ENCODE measurements around the gene ICAM1. TPM values are rescaled to one million over a fixed set of nuclear protein-coding genes. Genes with fewer than 3 reads are reported as not detected.
A peak's percentile ranks its signal among the peaks of the same experiment; 100 is the strongest.

The ICAM1 gene
- total and polyA plus RNA-seq, 10 of the 15 experiments (the other 5 are each of a cell fraction or from before 2014, with no cell fraction given), result 7.6 to 115 (median 60.2) TPM

DNA sequence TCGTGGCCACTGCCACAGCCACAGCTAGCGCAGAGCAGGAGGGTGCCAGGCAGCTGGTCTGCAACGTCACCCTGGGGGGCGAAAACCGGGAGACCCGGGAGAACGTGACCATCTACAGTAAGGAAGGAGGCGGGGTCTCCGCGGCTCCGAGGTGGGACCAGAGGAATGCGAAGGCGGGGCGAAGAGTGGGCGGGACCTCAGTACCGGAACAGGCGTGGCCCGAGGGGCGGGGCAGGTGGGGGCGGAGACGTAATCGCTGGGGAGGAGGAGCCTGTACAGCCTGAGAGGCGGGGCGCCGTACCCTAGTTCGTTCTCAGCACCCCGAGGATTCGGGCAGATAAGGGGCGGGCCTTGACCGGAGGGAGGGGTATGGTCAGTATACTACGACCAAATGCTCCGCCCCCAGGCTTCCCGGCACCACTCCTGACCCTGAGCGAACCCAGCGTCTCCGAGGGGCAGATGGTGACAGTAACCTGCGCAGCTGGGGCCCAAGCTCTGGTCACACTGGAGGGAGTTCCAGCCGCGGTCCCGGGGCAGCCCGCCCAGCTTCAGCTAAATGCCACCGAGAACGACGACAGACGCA lies 21.4 kb downstream of the ICAM1 start:
- H3K4me2 ChIP-seq (ENCODE audit: control insufficient read depth, insufficient read depth), result peak overlapping the region; percentile 98
- FAIRE-seq (peak; percentile 23), ATAC-seq (peak; percentile 65), DNase-seq (ENCODE audit: low read depth, low spot score) (no peak)
- SMC1A ChIA-PET (ENCODE audit: uncharacterized antibody, unreplicated experiment), result interaction anchor here (0.5 to 1.8 kb wide), 6 partner anchors 18 to 96 kb away, joined by 3 to 14 read pairs (median 4); partner anchors contain the start of genes ICAM1 and TYK2
- POLR2A ChIA-PET, result interaction anchor here (0.6 to 1.3 kb wide), 5 partner anchors 19 to 129 kb away, joined by 3 to 5 read pairs (median 4); no protein-coding TSS in a partner anchor
- peaks cover 3 to 16% of the 10 kb centered on the region in 2 experiments for H3K27me3 ChIP-seq (replicated peaks in 1 of 2; ENCODE audit: control insufficient read depth in 2 of 2, insufficient read depth in 2 of 2, low read length in 1 of 2)
- CTCF ChIA-PET, result interaction anchor here (0.7 to 1.8 kb wide), 5 partner anchors 19 to 96 kb away, joined by 3 to 7 read pairs (median 4); partner anchors contain the start of gene RAVER1
- no TSS peak for BruUV-seq (replicated peaks)
- H2AFZ ChIP-seq (ENCODE audit: control insufficient read depth, low read depth, low read length), result peak overlapping the region; percentile 70
- H3K79me2 ChIP-seq (ENCODE audit: control insufficient read depth, insufficient read depth, low read length), result no peaks in the 10 kb centered on the region
- H3K36me3 ChIP-seq (ENCODE audit: control insufficient read depth in 2 of 2, insufficient read depth in 2 of 2, low read length in 1 of 2), result no peaks in the 10 kb centered on the region; a peak in 1 of 4 replicates
- H3K27ac ChIP-seq (ENCODE audit: control insufficient read depth, insufficient read depth), result no peak overlapping the region
- no peaks in the 10 kb centered on the region for H4K20me1 ChIP-seq (ENCODE audit: control insufficient read depth, insufficient read depth)
- H3K9ac ChIP-seq (ENCODE audit: control insufficient read depth, insufficient read depth, low read length), result no peak overlapping the region
- RAD21 ChIA-PET (ENCODE audit: unreplicated experiment), result interaction anchor here (0.9 to 1.6 kb wide), 2 partner anchors 12 to 21 kb away, joined by 3 to 22 read pairs; partner anchors contain the start of gene ICAM1
- in situ Hi-C loops (cut with MboI) (no loop called here), intact Hi-C loops (cut with micrococcal nuclease; ENCODE audit: unreplicated experiment) (no loop called here)
- peaks cover 53% of the 10 kb centered on the region for H3K4me1 ChIP-seq (ENCODE audit: control insufficient read depth, insufficient read depth, low read length)
- no peaks in the 10 kb centered on the region; the same call in 2 of the 3 replicates for H3K9me3 ChIP-seq (replicated peaks; ENCODE audit: control insufficient read depth, insufficient read depth, low read length)
- 9% methylated on average over 40 of the region's 45 CpGs for WGBS (ENCODE audit: insufficient coverage, insufficient replicate concordance, low lambda C conversion rate, missing lambda C conversion rate)
- H3K4me3 ChIP-seq, result peak overlapping the region; percentile 77
- TF ChIP-seq ZNF274 (IDR thresholded peaks at IDR 0.05; ENCODE audit: insufficient read depth, insufficient read length), result no peak
- TF ChIP-seq CREM (IDR thresholded peaks at IDR 0.05; ENCODE audit: low read depth), result no peak
- TF ChIP-seq NBN (IDR thresholded peaks at IDR 0.05), result 0 out of 2 replicates have a peak, but pooled peaks have one; percentile 41
- TF ChIP-seq IRF5 (IDR thresholded peaks at IDR 0.05; ENCODE audit: borderline replicate concordance), result no peak
- TF ChIP-seq BHLHE40 (IDR thresholded peaks at IDR 0.05; ENCODE audit: borderline replicate concordance in 1 of 2, low read depth in 2 of 2, low read length in 1 of 2), result peak; percentile 7 to 71; a peak in 2 of 4 replicates
- TF ChIP-seq BRCA1 (IDR thresholded peaks at IDR 0.05; ENCODE audit: low read depth, low read length), result no peak
- no peak for TF ChIP-seq ZNF687 (IDR thresholded peaks at IDR 0.05)
- TF ChIP-seq SMAD5 (IDR thresholded peaks at IDR 0.05; ENCODE audit: low read depth), result no peak
- no peak for TF ChIP-seq STAT3 (IDR thresholded peaks at IDR 0.05; ENCODE audit: low read depth, low read length)
- no peak for TF ChIP-seq RB1 (IDR thresholded peaks at IDR 0.05; ENCODE audit: borderline replicate concordance)
- TF ChIP-seq NFYB (IDR thresholded peaks at IDR 0.05; ENCODE audit: insufficient read depth, low read depth, low read length), result no peak
- TF ChIP-seq ZNF384 (IDR thresholded peaks at IDR 0.05; ENCODE audit: borderline replicate concordance, low read depth, low read length), result no peak
- TF ChIP-seq SP1 (IDR thresholded peaks at IDR 0.05; ENCODE audit: low read depth, low read length), result peak; percentile 74
- no peak for TF ChIP-seq KAT2A (conservative IDR thresholded peaks at IDR 0.05; ENCODE audit: control insufficient read depth, low read depth, low read length)
- TF ChIP-seq STAT1 (conservative IDR thresholded peaks at IDR 0.05), result no peak
- TF ChIP-seq, protein P1, sequence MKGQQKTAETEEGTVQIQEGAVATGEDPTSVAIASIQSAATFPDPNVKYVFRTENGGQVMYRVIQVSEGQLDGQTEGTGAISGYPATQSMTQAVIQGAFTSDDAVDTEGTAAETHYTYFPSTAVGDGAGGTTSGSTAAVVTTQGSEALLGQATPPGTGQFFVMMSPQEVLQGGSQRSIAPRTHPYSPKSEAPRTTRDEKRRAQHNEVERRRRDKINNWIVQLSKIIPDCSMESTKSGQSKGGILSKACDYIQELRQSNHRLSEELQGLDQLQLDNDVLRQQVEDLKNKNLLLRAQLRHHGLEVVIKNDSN (IDR thresholded peaks at IDR 0.05; ENCODE audit: borderline replicate concordance, extremely low read length, insufficient read depth, low read depth, low read length), result no peak
- TF ChIP-seq SMC3 (IDR thresholded peaks at IDR 0.05; ENCODE audit: borderline replicate concordance, low read length), result no peak
- no peak for TF ChIP-seq CEBPB (IDR thresholded peaks at IDR 0.05; ENCODE audit: borderline replicate concordance in 1 of 2, low read depth in 2 of 2, low read length in 2 of 2)

Data from GM12878 (cell line).